GM08714 (cell line): ENCODE data around the gene ASB8.
"Not testable (repeated sequence)": the region's sequence is repeated elsewhere in the genome, so short reads cannot be mapped to it uniquely, and the experiment has no call there.

Source experiments
- H3K4me3 ChIP-seq: fragments of 200-500 bp; sonication (Bioruptor generic); 2 replicates; pipeline ENCODE4 v1.5.1; 2014; ENCODE audit warnings: mild to moderate bottlenecking, low read length, inconsistent platforms
- ZNF274 ChIP-seq: IDR thresholded peaks from 2 replicates; pipeline ENCODE4 v1.6.1; 2012; ENCODE audit warnings: mild to moderate bottlenecking, low read depth, low read length

The ASB8 gene

DNA sequence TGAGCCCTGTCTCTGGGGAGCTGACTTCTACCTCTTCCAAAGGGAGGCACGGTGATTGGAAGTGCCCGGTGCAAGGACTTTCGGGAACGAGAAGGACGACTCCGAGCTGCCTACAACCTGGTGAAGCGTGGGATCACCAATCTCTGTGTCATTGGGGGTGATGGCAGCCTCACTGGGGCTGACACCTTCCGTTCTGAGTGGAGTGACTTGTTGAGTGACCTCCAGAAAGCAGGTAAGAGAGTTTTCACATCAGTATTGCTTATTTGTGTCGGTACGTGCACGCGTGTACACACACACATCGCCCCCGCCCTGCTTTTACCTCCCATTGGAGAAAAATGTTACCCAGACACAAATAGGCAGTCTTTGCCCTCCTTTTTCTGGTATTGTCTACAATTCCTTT, 24.5 kb downstream of the ASB8 start:
- H3K4me3 ChIP-seq = no peak overlapping the region
- TF ChIP-seq ZNF274 = no peak

DNA sequence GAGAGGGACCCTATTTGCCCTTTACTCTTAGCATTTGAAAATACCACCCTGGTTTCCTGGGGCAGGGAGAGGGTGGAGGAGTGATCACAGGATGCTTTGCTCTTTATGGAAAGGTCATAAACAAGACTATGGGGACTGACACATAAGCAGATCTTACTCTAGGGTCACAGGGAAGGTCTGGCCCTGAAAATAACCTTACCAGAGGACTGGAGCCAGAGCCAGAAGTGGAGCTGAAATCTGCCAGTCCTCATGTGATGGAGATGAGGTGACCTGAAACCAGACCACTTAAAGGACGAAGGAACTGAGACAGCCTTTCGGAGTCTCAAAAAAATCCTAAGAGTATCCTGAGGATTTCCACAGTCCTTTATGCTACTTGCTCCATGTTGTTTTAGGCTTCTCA, 25.8 kb downstream of the ASB8 start:
- TF ChIP-seq ZNF274 = no peak
- no peak overlapping the region for H3K4me3 ChIP-seq

DNA sequence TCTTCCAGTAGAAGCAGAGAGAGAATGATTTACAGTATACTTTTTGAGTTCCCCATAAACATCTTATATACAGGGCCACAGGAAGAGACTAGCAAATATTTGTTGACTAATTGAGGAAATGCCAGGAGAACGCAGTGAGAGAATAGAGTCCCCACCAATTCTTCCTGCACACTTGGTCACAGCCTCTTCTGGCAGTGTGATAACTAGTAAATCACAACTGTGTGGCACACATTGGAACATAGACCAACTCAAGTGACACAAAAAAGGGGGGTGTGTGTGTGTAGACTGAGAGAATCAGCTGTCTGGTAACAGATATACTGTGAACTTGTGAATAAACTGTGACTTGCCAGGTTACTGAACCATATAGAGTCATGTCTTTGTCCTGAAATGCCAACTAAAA, 27.9 kb downstream of the ASB8 start:
- TF ChIP-seq ZNF274 = no peak
- H3K4me3 ChIP-seq = no peak overlapping the region

DNA sequence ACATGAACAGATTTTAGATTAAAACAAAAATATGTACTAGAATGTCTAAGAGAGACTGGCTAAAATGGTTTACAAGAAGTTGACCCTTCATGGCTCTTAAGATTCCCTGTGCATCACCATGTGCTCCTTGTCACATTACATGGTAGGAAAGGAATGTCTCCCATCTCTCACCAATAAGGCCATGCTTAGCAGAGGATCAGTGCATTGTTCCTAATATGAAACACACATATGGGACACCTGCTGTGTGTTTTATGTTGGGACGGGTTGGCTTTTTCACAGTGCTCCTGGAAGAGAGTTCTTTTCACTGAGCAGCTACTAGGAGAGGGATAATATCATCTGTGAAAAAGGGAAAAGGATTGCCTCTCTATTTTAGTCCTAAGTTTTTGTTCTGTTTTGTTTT, 28.5 kb downstream of the ASB8 start:
- TF ChIP-seq ZNF274 = no peak

DNA sequence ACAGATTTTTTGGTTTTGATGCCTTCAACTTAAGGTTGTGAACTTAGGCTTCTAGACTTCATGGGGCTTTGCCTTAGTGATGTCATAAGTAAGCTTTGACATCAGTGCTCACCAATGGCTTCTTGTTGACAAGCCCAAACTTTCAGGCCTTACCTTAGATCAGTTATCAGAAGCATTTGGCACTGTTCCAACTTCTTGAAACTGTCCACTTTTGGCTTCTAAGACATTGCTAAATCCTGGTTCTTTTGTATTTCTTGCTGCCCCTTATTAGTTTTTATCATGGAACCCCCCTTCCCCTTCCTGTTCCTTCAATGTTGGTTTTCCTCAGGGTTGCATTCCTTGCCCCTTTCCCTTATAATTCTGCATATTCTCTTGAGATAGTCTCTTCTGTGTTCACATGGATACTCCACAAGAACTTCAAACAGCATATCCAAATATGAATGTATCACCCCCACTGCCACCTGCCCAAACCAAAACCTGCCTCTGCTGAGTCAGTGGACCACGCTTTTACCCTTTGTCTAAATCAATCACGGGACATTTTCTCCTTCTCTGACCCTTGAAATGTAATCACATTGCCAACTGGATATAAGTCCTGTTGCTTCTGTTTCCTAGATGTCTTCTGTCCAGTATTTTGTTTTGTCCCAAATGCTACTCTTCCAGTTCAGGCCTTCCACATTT, 30.2 kb downstream of the ASB8 start:
- no peak for TF ChIP-seq ZNF274
- no peak overlapping the region for H3K4me3 ChIP-seq

More for the DNA sequence above, 28.5 kb downstream of the ASB8 start:
- no peak overlapping the region for H3K4me3 ChIP-seq

DNA sequence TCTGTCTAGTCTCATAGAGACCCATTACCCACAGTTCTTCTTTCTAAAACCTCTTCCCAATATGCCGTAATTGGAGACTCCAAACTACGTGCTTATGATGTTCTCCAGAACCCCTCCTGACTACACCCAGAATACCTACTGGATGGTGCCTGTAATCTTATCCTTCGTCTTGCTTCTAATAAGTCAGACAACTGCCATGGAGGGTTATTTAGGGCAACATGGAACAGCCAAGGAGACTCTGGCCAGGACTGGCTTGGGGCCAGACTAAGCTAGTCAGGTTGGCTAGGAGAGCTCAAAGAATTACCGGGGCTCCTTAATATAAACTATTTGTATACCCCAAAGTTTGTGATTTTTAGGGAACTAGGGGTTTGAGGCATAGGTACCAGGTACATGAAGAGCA, 31.3 kb downstream of the ASB8 start:
- TF ChIP-seq ZNF274 = no peak
- no peak overlapping the region for H3K4me3 ChIP-seq

DNA sequence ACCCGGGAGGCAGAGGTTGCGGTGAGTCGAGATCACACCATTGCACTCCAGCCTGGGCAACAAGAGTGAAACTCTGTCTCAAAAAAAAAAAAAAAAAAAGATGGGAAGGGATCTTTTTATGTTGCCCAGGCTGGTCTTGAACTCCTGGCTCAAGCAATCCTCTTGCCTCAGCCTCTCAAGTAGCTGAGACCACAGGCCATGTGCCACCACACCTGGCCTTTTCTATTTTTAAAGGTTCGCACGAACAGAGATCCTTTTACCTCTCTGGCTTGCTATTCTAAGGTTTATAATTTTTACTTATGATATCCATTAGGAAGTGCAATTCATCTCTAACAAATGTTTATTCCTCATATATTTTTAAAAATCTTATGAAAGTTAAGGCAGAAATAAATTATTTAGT, 31.8 kb downstream of the ASB8 start:
- not testable (repeated sequence) for H3K4me3 ChIP-seq

DNA sequence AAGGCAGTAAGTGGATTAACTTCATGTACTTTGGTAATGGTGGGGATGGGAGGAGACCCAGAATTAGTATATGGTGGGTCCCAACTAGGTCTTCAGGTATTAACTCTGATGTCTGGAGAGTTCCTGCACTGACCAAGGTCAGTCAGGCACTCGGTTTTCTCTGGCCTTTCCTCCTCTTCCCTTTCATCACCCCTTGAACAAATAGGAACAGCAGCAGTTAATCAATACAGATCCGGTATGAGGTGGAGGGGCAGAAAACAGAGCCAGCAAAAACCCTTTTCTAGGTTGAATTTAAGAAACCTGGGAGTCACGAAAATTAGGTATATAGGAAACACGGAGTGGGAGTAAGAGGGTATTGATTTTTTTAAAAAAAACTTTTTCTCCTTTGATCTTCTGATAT, 34.1 kb downstream of the ASB8 start:
- TF ChIP-seq ZNF274 = no peak
- no peak overlapping the region for H3K4me3 ChIP-seq

DNA sequence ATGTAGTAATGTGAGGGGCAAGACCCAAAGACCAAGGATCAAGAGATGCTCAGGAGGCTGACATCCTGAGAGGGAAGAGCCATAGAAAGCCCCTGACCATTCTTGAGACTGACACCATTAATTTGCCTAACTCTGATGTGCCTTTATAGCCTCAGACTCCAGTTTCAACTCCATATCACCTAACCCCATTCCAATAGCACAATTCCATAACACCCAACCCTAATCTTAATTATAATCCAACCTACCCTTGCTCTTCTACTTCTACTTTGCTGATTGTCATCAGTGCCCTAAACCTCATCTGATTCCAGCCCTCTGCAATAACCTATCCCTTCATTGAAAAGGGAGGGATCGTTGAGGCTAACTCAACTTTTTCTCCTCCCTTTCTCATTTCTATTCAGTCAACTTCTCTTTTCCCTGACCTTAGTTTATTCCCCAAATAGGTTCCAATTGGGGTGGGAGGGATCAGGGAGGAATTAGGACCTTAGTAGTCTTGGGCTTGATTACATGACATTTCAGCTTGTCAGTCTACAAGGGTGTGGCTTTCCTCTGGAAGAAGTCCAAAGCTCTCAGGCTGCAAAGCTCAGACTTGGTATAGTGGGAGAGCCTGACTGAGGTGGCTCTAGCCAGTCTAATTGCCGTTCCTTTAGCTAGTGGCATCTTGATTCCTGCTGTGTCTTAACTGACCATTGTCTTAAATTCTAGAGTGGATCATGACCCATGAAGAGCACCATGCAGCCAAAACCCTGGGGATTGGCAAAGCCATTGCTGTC, 35.1 kb downstream of the ASB8 start:
- TF ChIP-seq ZNF274 = no peak
- no peak overlapping the region for H3K4me3 ChIP-seq

DNA sequence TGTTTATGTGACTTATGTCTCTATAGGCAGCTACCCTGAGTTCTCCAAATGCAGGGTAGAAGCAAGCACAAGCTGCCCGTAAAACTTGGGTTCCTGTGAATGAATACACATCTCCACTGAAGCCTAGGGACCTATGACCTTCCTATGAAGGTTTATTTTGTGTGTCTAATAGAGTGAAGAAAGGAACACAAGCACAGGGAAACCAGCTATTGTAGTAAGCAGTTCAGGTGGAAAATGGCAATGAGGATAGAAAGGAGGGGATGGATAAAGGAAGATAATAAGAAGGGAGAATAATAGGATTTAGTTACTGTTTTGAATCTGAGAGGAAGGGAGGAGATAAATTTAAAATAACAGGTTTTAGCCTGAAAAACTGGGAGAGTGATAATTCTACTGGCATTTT, 35.8 kb downstream of the ASB8 start:
- no peak overlapping the region for H3K4me3 ChIP-seq
- no peak for TF ChIP-seq ZNF274

DNA sequence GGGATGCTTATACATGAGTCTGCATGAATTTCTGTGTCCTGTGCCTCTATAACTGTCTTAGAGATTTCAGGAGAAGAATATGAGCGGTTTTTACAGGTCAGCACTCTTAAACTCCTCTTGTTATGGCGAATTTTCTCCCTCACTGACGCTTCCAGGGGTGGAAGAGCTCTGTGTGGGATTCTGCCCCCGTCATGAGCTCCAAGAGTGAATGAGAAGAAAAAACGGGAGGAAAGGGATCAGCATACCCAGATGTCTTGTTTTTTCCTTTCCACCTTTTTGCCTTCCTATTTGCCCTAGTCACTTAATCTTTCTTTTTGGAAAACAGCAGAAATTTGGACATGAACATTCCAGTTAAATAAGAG, 37.5 kb downstream of the ASB8 start:
- no peak for TF ChIP-seq ZNF274
- peak overlapping the region; percentile 90 for H3K4me3 ChIP-seq

DNA sequence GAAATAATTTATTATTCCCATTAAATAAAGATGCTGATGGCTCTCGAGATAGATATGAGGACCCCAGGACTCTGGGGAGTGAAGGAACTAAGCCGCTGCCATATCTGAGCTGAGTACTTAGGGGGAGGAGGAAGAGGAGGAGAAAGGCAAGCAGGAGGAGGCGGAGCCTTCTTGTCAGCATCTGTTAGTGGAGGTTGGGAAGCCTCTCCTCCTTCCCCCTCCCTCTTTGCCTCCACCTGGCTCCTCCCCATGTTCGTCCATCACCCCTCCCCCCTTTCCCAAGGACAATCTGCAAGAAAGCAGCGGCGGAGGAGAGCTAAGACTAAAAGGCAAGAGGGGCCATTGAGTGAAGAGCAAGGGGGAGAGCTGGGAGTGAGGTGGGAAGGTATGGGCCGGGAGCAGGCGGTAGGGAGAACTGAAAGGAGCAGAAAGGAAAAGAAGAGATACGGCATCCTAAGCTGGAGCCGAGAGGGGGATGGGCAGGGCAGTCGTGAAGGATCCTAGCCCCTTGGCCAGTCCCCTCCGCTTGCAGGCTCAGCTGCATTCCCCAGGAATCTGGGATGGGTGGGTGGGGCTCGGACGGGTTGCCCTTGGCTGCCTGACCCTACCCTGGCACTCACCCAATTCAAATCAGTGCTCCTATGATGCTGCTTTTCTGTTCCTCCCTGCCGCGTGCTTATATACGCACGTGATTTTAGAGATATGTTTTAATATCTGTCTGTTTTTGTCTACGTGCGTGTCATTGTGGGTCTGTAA, 38.1 kb downstream of the ASB8 start, which contains the start of gene PFKM:
Gene PFKM (plus strand): TSS at position 287 of the 756 bp plus-strand sequence. CDS start 3,411 bp downstream, outside the sequence.
- peak within 1 kb of the TSS; percentile 90 for H3K4me3 ChIP-seq
- no peak for TF ChIP-seq ZNF274

DNA sequence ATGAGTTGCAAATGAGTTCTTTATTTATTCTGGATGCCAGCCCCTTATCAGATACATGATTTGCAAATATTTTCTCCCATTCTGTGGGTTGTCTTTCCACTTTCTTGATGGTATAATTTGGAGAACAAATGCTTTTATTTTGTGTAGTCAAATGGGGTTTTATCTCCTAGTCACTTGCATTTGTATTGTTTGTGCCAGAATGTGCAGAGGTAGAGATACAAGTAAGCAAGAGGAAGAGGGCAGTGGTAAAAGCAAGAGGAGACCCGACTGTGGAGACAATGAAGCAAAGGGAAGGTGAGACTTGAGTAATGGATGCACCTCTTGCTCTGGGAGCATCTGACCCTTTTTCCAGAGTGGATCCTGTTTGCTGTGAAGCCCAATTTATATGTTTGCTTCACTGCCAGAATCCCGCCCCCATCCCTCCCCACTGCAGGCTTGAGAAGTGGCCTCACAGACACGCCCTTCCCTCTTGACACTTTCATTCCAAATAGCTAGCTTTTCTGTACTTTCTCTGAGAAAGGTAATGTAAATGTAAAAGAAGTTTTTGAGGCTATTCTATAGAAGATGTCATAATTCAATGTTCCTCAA, 38.9 kb downstream of the ASB8 start:
- TF ChIP-seq ZNF274 = no peak
- H3K4me3 ChIP-seq = no peak overlapping the region

DNA sequence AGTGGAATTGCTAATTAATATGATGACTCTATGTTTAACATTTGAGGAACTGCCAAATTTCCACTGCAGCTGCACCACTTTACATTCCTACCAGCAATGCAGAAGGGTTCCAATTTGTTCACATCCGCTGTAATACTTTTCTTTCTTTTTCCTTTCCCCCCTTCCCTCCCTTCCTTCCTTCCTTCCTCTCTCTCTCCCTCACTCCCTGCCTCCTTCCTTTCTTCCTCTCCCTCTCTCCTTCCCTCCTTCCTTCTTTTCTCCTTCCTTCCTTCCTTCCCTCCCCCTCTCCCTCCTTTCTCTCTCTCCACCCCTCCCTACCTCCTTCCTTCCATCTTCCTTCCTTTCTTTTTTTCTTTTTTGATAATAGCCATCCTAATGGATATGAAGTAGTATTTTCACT, 41.4 kb downstream of the ASB8 start:
- no peak overlapping the region for H3K4me3 ChIP-seq
- TF ChIP-seq ZNF274 = no peak

DNA sequence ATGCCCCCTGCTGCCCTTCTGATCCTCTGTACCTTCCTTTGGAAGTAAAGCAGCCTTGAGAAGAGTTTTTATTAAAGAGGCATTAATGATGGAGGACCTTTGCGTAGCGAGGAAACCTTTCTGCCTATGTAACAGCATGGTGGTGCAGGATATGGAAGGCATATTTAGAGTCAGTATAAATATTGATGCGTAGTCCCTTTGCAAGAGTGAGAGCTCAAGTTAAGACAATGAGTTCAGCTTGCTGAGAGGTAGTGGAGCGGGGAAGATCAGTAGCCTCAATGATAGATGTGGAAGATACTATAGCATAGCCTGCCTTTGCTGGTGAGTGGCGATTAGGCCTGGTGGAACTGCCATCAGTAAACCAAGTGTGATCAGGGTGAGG, 46.0 kb downstream of the ASB8 start:
- not testable (repeated sequence) for H3K4me3 ChIP-seq
